Aortic smooth muscle cell (primary cell): ENCODE results near the gene SAMD9. TPM values are rescaled to one million over a fixed set of nuclear protein-coding genes. Genes with fewer than 3 reads are reported as not detected.

ENCODE experiments used
- total RNA-seq: library from RNA; depleted of rRNA; stranded (reverse); fragments of >200 nt; gene quantifications from 2 replicates; pipeline ENCODE4 v1.2.3, GENCODE V29; 2014

SAMD9 gene
- total RNA-seq = 25.6 and 26.8 TPM in 2 replicates

DNA sequence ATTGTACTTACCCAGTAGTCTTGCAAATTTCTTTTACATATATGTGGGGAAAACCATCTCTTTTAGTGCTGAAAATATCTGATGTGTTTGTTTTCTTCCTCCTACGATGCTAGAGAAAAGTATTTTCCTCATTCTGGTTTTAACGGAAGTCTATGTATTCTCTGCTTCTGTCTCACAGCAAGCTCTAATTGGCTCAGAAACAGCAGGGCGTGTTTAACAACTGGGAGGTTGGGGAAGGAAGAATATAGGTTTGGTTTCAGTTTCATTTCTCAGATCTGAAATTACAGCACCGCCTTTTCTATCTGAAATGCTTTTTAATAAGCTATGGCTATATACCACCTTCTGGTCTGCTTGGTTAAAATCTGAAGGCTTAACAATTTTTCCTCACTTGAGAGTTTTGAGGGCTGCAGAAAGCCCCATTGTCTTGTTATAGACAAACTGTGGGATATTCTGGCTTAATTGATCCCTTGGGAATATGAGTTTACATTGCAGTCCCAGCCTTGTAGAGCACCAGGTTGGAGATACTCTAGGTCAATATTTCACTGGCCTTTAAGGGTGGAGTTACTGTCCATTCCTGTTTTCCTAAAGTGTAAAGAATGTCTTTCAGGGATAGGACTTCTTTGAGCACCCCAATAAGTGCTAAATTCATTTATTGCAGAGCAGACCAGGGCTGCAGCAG lies at the start of gene SAMD9:
SAMD9 (minus strand) TSS at position 128 of the 679 bp plus-strand sequence. CDS start 11,882 bp downstream, outside the sequence.

DNA sequence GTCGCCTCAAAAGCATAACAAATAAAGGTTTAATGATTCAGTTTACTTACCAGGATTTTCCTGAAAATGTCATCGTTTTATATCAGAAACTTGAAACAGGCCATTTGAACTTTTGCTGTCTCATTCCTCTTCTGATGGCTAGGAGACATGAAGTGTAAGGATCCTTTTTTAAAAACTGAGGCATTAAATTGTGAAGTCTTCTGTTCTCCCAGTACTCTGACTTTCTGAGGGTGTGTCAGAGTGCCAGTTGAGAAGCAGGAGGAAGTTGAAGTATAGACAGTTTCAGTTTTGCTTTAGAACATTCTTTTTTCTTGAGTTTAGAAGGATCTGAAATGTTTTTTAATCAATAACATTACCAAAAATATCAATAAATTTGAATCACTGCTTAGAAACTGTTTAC lies 30.4 kb upstream of the SAMD9 start, which contains the start of gene SAMD9L:
SAMD9L (minus strand) TSS at position 242 of the 400 bp plus-strand sequence. CDS start 12,414 bp downstream, outside the sequence.

Other genes starting within 250 kb of the SAMD9 start
- 20.5 and 23.3 TPM in 2 replicates for gene SAMD9L, start 30.4 kb upstream of the SAMD9 start, total RNA-seq
- gene HEPACAM2, start 108.5 kb upstream of the SAMD9 start, total RNA-seq = not detected in 2 replicates
- 32.4 and 32.5 TPM in 2 replicates for gene VPS50, start 114.4 kb upstream of the SAMD9 start, total RNA-seq